IPS-20b (cell line): ENCODE measurements around the gene LYRM9.
"Not testable (repeated sequence)": the region's sequence is repeated elsewhere in the genome, so short reads cannot be mapped to it uniquely, and the experiment has no call there.

Experiments
- H3K27ac ChIP-seq: one replicate; pipeline ENCODE4 v1.5.1; 2013; ENCODE audit warnings: low read length
- H3K27me3 ChIP-seq: 2 replicates; pipeline ENCODE4 v1.6.1; 2013; ENCODE audit warnings: mild to moderate bottlenecking, low read length, inconsistent platforms; ENCODE audit not compliant: insufficient read depth
- H3K36me3 ChIP-seq: 2 replicates; pipeline ENCODE4 v1.6.1; 2013; ENCODE audit warnings: low read depth, mild to moderate bottlenecking, inconsistent platforms, low read length, moderate library complexity; ENCODE audit not compliant: insufficient read depth
- H3K4me1 ChIP-seq: 2 replicates; pipeline ENCODE4 v1.6.1; 2013; ENCODE audit warnings: mild to moderate bottlenecking, control low read depth, inconsistent platforms, low read length, moderate library complexity; ENCODE audit not compliant: insufficient read depth
- H3K4me3 ChIP-seq: 2 replicates; pipeline ENCODE4 v1.5.1; 2013; ENCODE audit warnings: mild to moderate bottlenecking, low read length, inconsistent platforms
- H3K9ac ChIP-seq: 2 replicates; pipeline ENCODE4 v1.6.1; 2013; ENCODE audit warnings: low read depth, mild to moderate bottlenecking, inconsistent platforms, low read length, moderate library complexity
- H3K9me3 ChIP-seq: 2 replicates; pipeline ENCODE4 v1.6.1; 2013; ENCODE audit warnings: mild to moderate bottlenecking, low read depth, low read length, inconsistent platforms; ENCODE audit not compliant: insufficient read depth

Gene LYRM9

DNA sequence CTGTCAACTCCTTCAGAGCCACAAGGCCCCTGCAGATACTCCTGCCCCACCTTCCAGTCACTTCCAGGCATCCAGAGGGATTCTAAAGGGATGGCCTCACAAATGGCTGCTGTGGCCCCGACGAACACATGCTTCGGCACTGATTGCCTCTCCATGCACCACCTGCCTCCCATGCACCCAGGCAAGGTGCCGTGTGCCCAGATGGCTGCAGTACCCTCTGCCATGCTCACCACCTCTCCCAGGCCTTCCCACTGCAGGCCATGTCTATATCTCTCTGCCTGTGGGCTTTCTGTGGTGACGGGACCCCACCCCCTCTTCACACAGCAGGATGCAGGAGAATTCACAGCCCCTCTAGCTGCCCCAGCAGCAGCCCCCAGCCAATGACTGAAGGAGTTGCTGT is 27.9 kb upstream of the LYRM9 start:
- Histone ChIP-seq H3K27ac (no peak overlapping the region), H3K9ac (no peak overlapping the region), H3K4me3 (no peak overlapping the region), H3K4me1 (peaks cover under 1% of the 10 kb centered on the region; the same call in 1 of the 2 replicates), H3K27me3 (peaks cover 63% of the 10 kb centered on the region), H3K36me3 (no peaks in the 10 kb centered on the region), H3K9me3 (no peaks in the 10 kb centered on the region)

DNA sequence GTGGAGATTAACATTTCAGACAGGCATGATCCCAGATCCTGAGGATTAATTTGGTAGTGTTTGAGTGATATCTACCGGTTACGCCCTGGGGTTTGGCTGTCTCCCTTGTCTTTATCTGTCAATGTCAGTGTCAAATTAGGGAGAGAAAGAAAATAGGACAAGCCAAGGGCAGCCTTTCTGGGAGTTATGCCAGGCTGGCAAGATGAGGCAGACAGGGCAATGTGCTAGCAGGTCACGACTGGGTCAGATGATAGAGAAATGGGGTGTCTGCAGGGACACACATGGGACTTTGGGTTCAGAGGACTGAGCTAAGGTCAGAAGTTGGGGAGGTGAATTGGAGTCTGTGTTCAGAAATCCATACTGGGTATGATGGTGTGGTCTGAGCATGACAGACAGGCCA is 27.4 kb upstream of the LYRM9 start:
- H3K4me3 ChIP-seq, result no peak overlapping the region
- H3K27ac ChIP-seq, result no peak overlapping the region
- H3K4me1 ChIP-seq, result peaks cover 6% of the 10 kb centered on the region; the same call in 1 of the 2 replicates
- H3K36me3 ChIP-seq, result no peaks in the 10 kb centered on the region
- H3K9ac ChIP-seq, result no peak overlapping the region
- no peaks in the 10 kb centered on the region for H3K9me3 ChIP-seq
- H3K27me3 ChIP-seq, result peaks cover 68% of the 10 kb centered on the region

- Histone ChIP-seq H3K36me3 (no peaks in the 10 kb centered on the region), H3K9me3 (no peaks in the 10 kb centered on the region), H3K9ac (no peak overlapping the region), H3K4me3 (no peak overlapping the region), H3K27me3 (peaks cover 83% of the 10 kb centered on the region), H3K4me1 (peaks cover 6% of the 10 kb centered on the region; the same call in 1 of the 2 replicates), H3K27ac (no peak overlapping the region)
Observed at GRCh38 chr17:27919079-27919478, 25.9 kb upstream of the LYRM9 start.

GRCh38 chr17:27918498-27918897 is 25.3 kb upstream of the LYRM9 start:
- no peaks in the 10 kb centered on the region for H3K9me3 ChIP-seq
- no peak overlapping the region for H3K4me3 ChIP-seq
- peaks cover 89% of the 10 kb centered on the region for H3K27me3 ChIP-seq
- H3K9ac ChIP-seq, result no peak overlapping the region
- no peaks in the 10 kb centered on the region for H3K36me3 ChIP-seq
- H3K27ac ChIP-seq, result no peak overlapping the region
- peaks cover 6% of the 10 kb centered on the region; the same call in 1 of the 2 replicates for H3K4me1 ChIP-seq

GRCh38 chr17:27917000-27917399 is 23.8 kb upstream of the LYRM9 start:
- Histone ChIP-seq H3K27me3 (peaks cover 90% of the 10 kb centered on the region), H3K4me3 (no peak overlapping the region), H3K27ac (no peak overlapping the region)

GRCh38 chr17:27915709-27916108 is 22.5 kb upstream of the LYRM9 start:
- H3K36me3 ChIP-seq, result no peaks in the 10 kb centered on the region
- no peak overlapping the region for H3K4me3 ChIP-seq
- peaks cover 6% of the 10 kb centered on the region; the same call in 1 of the 2 replicates for H3K4me1 ChIP-seq
- H3K27me3 ChIP-seq, result peaks cover 93% of the 10 kb centered on the region
- no peaks in the 10 kb centered on the region for H3K9me3 ChIP-seq
- H3K27ac ChIP-seq, result no peak overlapping the region
- H3K9ac ChIP-seq, result no peak overlapping the region

More at GRCh38 chr17:27917000-27917399, 23.8 kb upstream of the LYRM9 start:
- Histone ChIP-seq H3K9me3 (no peaks in the 10 kb centered on the region), H3K4me1 (peaks cover 6% of the 10 kb centered on the region; the same call in 1 of the 2 replicates), H3K9ac (no peak overlapping the region), H3K36me3 (no peaks in the 10 kb centered on the region)

GRCh38 chr17:27914382-27914781 is 21.2 kb upstream of the LYRM9 start:
- no peak overlapping the region for H3K9ac ChIP-seq
- no peaks in the 10 kb centered on the region for H3K36me3 ChIP-seq
- H3K4me3 ChIP-seq, result no peak overlapping the region
- H3K27ac ChIP-seq, result no peak overlapping the region
- peaks cover 97% of the 10 kb centered on the region for H3K27me3 ChIP-seq
- no peaks in the 10 kb centered on the region for H3K9me3 ChIP-seq
- peaks cover 6% of the 10 kb centered on the region; the same call in 1 of the 2 replicates for H3K4me1 ChIP-seq

- H3K27me3 ChIP-seq, result peaks cover 90% of the 10 kb centered on the region
- peaks cover 6% of the 10 kb centered on the region; the same call in 1 of the 2 replicates for H3K4me1 ChIP-seq
- H3K9ac ChIP-seq, result no peak overlapping the region
- H3K36me3 ChIP-seq, result no peaks in the 10 kb centered on the region
- H3K9me3 ChIP-seq, result no peaks in the 10 kb centered on the region
- no peak overlapping the region for H3K27ac ChIP-seq
- H3K4me3 ChIP-seq, result no peak overlapping the region
Observed at GRCh38 chr17:27912964-27913363, 19.8 kb upstream of the LYRM9 start.

GRCh38 chr17:27912299-27912698 is 19.1 kb upstream of the LYRM9 start:
- H3K27ac ChIP-seq, H3K9me3 ChIP-seq, H3K4me1 ChIP-seq, H3K9ac ChIP-seq, H3K4me3 ChIP-seq, H3K36me3 ChIP-seq: not testable (repeated sequence)
- H3K27me3 ChIP-seq, result peaks cover 90% of the 10 kb centered on the region

GRCh38 chr17:27907976-27908558 is 14.9 kb upstream of the LYRM9 start:
- Histone ChIP-seq H3K9ac (no peak overlapping the region), H3K9me3 (no peaks in the 10 kb centered on the region), H3K27ac (no peak overlapping the region), H3K36me3 (no peaks in the 10 kb centered on the region), H3K27me3 (peaks cover 60% of the 10 kb centered on the region), H3K4me1 (peaks cover 11% of the 10 kb centered on the region; the same call in 1 of the 2 replicates), H3K4me3 (no peak overlapping the region)

- Histone ChIP-seq H3K9me3 (no peaks in the 10 kb centered on the region), H3K27ac (no peak overlapping the region), H3K4me1 (peaks cover 11% of the 10 kb centered on the region; the same call in 1 of the 2 replicates), H3K36me3 (no peaks in the 10 kb centered on the region), H3K27me3 (peaks cover 48% of the 10 kb centered on the region), H3K4me3 (no peak overlapping the region), H3K9ac (no peak overlapping the region)
Observed at GRCh38 chr17:27906623-27907022, 13.5 kb upstream of the LYRM9 start.

- Histone ChIP-seq H3K9ac (no peak overlapping the region), H3K27me3 (peaks cover 44% of the 10 kb centered on the region), H3K4me3 (no peak overlapping the region), H3K36me3 (no peaks in the 10 kb centered on the region), H3K27ac (no peak overlapping the region), H3K9me3 (no peaks in the 10 kb centered on the region), H3K4me1 (peaks cover 11% of the 10 kb centered on the region; the same call in 1 of the 2 replicates)
Observed at GRCh38 chr17:27906226-27906580, 13.0 kb upstream of the LYRM9 start.
